GM21381 (cell line): ENCODE results near the gene HS3ST6.
"Not testable (repeated sequence)": the region's sequence is repeated elsewhere in the genome, so short reads cannot be mapped to it uniquely, and the experiment has no call there.

Source experiments
- ATAC-seq: cut with Tn5 transposase; IDR thresholded peaks from one replicate; pipeline ENCODE4 v1.9.1; 2021; ENCODE audit warnings: mild to moderate bottlenecking, moderate library complexity; ENCODE audit not compliant: unreplicated experiment

Gene HS3ST6

GRCh38 chr16:1947369-1947670, 29.1 kb upstream of the HS3ST6 start:
- ATAC-seq, result no peak

- no peak for ATAC-seq
Observed at GRCh38 chr16:1946495-1947368, 28.5 kb upstream of the HS3ST6 start.

- ATAC-seq, result no peak
Observed at GRCh38 chr16:1945559-1946391, 27.6 kb upstream of the HS3ST6 start.

GRCh38 chr16:1944612-1945199, 26.5 kb upstream of the HS3ST6 start:
- no peak for ATAC-seq

- peak; percentile 91 for ATAC-seq
Observed at GRCh38 chr16:1942810-1943726, 24.9 kb upstream of the HS3ST6 start, which contains the start of gene MSRB1. TSS of gene MSRB1 (minus strand) at chr16:1943199. CDS start at chr16:1943156, 43 bp downstream.

- ATAC-seq, result no peak
Observed at GRCh38 chr16:1942047-1942809, 24.0 kb upstream of the HS3ST6 start.

- ATAC-seq, result no peak
Observed at GRCh38 chr16:1941162-1942046, 23.2 kb upstream of the HS3ST6 start.

- ATAC-seq, result no peak
Observed at GRCh38 chr16:1940273-1941161, 22.3 kb upstream of the HS3ST6 start.

- not testable (repeated sequence) for ATAC-seq
Observed at GRCh38 chr16:1939833-1940232, 21.6 kb upstream of the HS3ST6 start.

GRCh38 chr16:1938910-1939309, 20.7 kb upstream of the HS3ST6 start:
- ATAC-seq, result no peak

GRCh38 chr16:1938316-1938715, 20.1 kb upstream of the HS3ST6 start:
- no peak for ATAC-seq

GRCh38 chr16:1936945-1937479, 18.8 kb upstream of the HS3ST6 start:
- ATAC-seq, result no peak

GRCh38 chr16:1933097-1933661, 15.0 kb upstream of the HS3ST6 start:
- no peak for ATAC-seq

- no peak for ATAC-seq
Observed at GRCh38 chr16:1932050-1933028, 14.1 kb upstream of the HS3ST6 start.

- no peak for ATAC-seq
Observed at GRCh38 chr16:1930338-1930720, 12.1 kb upstream of the HS3ST6 start.
